Hepatocyte (in vitro differentiated cells): ENCODE measurements around the gene AAK1.

Experiments
- CTCF ChIP-seq: fragments of 200-600 bp; sonication (generic); IDR thresholded peaks from 2 replicates; pipeline ENCODE4 v1.5.1; 2016; ENCODE audit warnings: antibody characterized with exemption, mild to moderate bottlenecking; ENCODE audit not compliant: poor library complexity
- EZH2phosphoT487 ChIP-seq: fragments of 200-600 bp; sonication (generic); IDR thresholded peaks from one replicate; pipeline ENCODE4 v1.6.1; 2018; ENCODE audit warnings: antibody characterized with exemption, mild to moderate bottlenecking, low read depth, moderate library complexity; ENCODE audit not compliant: unreplicated experiment, severe bottlenecking

GRCh38 chr2:69588945-69589344 lies 54.6 kb downstream of the AAK1 start:
- no peak for TF ChIP-seq CTCF
- TF ChIP-seq EZH2phosphoT487 = no peak
